ACC112 (cell line): ENCODE results near the gene CNMD.

Experiments used
- H2AFZ ChIP-seq: fragments of 200-600 bp; sonication (generic); one replicate; pipeline ENCODE4 v1.6.0; 2017; ENCODE audit warnings: antibody characterized with exemption, low read length; ENCODE audit not compliant: unreplicated experiment
- H3K27ac ChIP-seq: fragments of 200-600 bp; sonication (generic); 2 replicates; pipeline ENCODE4 v1.5.1; 2014; ENCODE audit warnings: low read depth, mild to moderate bottlenecking, antibody characterized with exemption, low read length, moderate library complexity
- H3K27me3 ChIP-seq: fragments of 200-600 bp; sonication (generic); 2 replicates; pipeline ENCODE4 v1.6.1; 2014; ENCODE audit warnings: mild to moderate bottlenecking, antibody characterized with exemption, low read length, moderate library complexity, mixed read lengths; ENCODE audit not compliant: insufficient read depth
- H3K36me3 ChIP-seq: fragments of 200-600 bp; sonication (generic); 2 replicates; pipeline ENCODE4 v1.6.1; 2016; ENCODE audit warnings: mild to moderate bottlenecking, antibody characterized with exemption, low read length, moderate library complexity, mixed read lengths; ENCODE audit not compliant: insufficient read depth
- H3K4me1 ChIP-seq: fragments of 200-600 bp; sonication (generic); one replicate; pipeline ENCODE4 v1.6.1; 2016; ENCODE audit warnings: low read length, mixed read lengths; ENCODE audit not compliant: insufficient read depth, unreplicated experiment, control insufficient read depth
- H3K4me3 ChIP-seq: fragments of 200-600 bp; sonication (generic); 2 replicates; pipeline ENCODE4 v1.5.1; 2014; ENCODE audit warnings: mild to moderate bottlenecking, low read depth, low read length
- H3K79me2 ChIP-seq: fragments of 200-600 bp; sonication (generic); one replicate; pipeline ENCODE4 v1.6.0; 2016; ENCODE audit warnings: low read length; ENCODE audit not compliant: control insufficient read depth, unreplicated experiment, insufficient read depth

Gene CNMD

GRCh38 chr13:52739468-52740071 is at the start of gene CNMD:
TSS of gene CNMD (minus strand) at chr13:52739820. CDS start at chr13:52739701, 119 bp downstream.
- peaks cover 75% of the 10 kb centered on the region for H3K27me3 ChIP-seq
- H3K27ac ChIP-seq, result no peak within 1 kb of the TSS
- H3K4me3 ChIP-seq, result peak within 1 kb of the TSS; percentile 46; the same call in 1 of the 2 replicates
- no peaks in the 10 kb centered on the region for H3K79me2 ChIP-seq
- H3K36me3 ChIP-seq, result no peaks in the 10 kb centered on the region
- no peaks in the 10 kb centered on the region for H3K4me1 ChIP-seq
- no peak within 1 kb of the TSS for H2AFZ ChIP-seq

GRCh38 chr13:52788011-52788410 is 48.4 kb upstream of the CNMD start:
- H3K79me2 ChIP-seq, result no peaks in the 10 kb centered on the region
- H3K27ac ChIP-seq, result no peak overlapping the region
- peaks cover 15% of the 10 kb centered on the region for H3K27me3 ChIP-seq
- H2AFZ ChIP-seq, result no peak overlapping the region
- H3K36me3 ChIP-seq, result no peaks in the 10 kb centered on the region
- H3K4me1 ChIP-seq, result no peaks in the 10 kb centered on the region
- H3K4me3 ChIP-seq, result no peak overlapping the region

DNA sequence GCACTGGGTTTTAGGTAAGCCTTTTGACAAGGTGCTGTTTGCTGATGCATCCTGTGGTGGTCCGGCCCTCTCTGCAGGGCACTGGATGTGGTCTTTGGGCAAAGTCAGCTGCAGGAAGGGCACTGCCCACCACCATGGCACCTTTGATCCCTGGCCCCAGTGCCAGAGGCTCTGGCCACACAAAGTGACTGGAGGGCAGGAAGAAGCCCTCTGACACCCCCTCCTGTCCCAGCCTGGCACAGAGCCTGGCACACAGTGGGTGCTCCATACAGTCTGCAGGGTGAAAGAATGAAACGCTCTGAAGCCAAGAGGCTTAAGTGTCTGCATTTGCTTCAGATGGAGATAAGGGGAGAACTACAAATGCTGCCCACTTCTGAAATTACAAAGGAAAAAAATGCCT is 47.6 kb upstream of the CNMD start:
- Histone ChIP-seq H3K79me2 (no peaks in the 10 kb centered on the region), H3K4me1 (no peaks in the 10 kb centered on the region), H2AFZ (no peak overlapping the region)

GRCh38 chr13:52786766-52787165 is 47.1 kb upstream of the CNMD start:
- Histone ChIP-seq H3K27ac (no peak overlapping the region), H3K4me1 (no peaks in the 10 kb centered on the region), H3K27me3 (peaks cover 15% of the 10 kb centered on the region), H3K4me3 (no peak overlapping the region), H2AFZ (no peak overlapping the region), H3K79me2 (no peaks in the 10 kb centered on the region), H3K36me3 (no peaks in the 10 kb centered on the region)

More for the DNA sequence above, 47.6 kb upstream of the CNMD start:
- H3K27ac ChIP-seq, result no peak overlapping the region
- H3K27me3 ChIP-seq, result peaks cover 15% of the 10 kb centered on the region
- no peaks in the 10 kb centered on the region for H3K36me3 ChIP-seq
- no peak overlapping the region for H3K4me3 ChIP-seq

DNA sequence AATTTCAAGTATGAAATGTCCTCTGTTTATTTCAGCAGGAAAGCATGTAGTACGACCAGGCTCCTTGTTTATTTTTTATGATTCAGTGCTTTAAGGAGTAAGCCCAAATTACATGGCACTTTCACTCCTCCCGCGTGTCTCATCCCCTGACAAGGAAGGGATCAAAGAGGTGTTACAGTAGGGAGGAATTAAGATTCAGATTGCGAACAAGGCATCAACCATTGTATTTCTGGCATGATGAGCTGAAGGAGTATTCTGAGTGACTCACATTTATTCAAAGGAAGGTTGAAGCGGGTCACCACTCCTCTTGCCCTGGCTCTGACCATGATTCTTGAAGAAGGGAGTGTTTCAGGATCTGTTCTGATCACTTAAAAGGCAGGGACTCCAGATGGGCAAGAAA is 46.1 kb upstream of the CNMD start:
- H3K4me3 ChIP-seq, result no peak overlapping the region
- no peaks in the 10 kb centered on the region for H3K79me2 ChIP-seq
- H3K36me3 ChIP-seq, result no peaks in the 10 kb centered on the region
- H3K4me1 ChIP-seq, result no peaks in the 10 kb centered on the region
- peaks cover 19% of the 10 kb centered on the region for H3K27me3 ChIP-seq
- H3K27ac ChIP-seq, result no peak overlapping the region
- H2AFZ ChIP-seq, result no peak overlapping the region

DNA sequence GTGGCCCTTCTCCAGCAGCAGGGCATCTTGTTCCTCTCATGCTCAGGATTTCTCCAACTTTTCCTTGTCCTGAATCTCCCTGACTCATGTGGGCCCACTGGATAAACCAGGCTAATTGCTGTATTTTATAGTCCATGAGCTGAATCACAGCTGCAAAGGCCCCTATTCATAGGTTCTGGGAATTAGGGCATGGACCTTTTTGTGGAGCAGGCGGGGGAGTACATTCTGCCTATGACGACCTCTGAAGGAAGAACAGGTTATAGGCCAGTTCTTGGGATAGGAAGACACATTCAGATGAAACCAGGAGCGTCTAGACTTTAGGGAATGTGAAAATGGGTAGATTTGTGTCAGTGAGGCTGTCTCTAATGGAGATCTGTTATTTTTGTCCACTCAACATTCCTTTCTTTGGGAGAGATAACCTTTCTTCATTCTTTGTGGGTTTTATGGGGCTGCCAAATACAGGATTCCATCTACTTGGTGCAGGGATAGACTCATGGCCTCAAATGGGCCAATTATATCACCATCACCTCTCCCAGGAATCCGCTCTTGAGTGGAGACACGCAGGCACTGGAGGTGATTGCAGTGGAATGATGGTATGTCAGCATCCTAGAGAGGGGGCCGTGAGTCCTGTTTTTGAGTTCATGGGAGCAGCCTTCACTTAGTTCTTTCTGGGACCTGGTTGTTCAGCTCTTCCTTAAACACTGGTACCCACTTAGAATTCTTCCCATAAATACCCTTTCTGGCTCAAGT is 45.1 kb upstream of the CNMD start:
- Histone ChIP-seq H3K27ac (no peak overlapping the region), H3K4me1 (no peaks in the 10 kb centered on the region), H3K79me2 (no peaks in the 10 kb centered on the region), H3K4me3 (no peak overlapping the region), H3K36me3 (no peaks in the 10 kb centered on the region), H3K27me3 (peaks cover 28% of the 10 kb centered on the region), H2AFZ (no peak overlapping the region)

DNA sequence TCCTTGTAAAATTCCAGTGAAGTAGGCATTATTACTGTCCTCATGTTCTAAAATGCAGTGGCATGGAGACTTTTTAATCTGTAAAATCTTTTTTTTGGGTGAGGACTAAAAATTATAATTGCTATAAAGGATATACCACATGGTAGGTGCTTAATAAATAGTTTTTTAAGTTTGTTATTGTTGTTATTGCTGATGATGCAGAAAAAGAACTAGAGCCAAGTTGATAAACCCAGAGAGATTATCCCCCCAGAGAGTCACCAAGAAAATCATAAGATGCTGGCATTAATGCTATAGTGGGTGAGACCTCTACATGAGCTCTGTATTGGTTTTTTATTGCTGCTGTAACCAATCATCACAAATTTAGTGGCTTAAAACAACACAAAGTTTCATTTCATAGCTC is 44.3 kb upstream of the CNMD start:
- Histone ChIP-seq H3K27ac (no peak overlapping the region), H3K79me2 (no peaks in the 10 kb centered on the region), H3K36me3 (no peaks in the 10 kb centered on the region), H2AFZ (no peak overlapping the region), H3K4me3 (no peak overlapping the region), H3K27me3 (peaks cover 31% of the 10 kb centered on the region), H3K4me1 (no peaks in the 10 kb centered on the region)

GRCh38 chr13:52782471-52783448 is 43.1 kb upstream of the CNMD start:
- Histone ChIP-seq H3K27ac (no peak overlapping the region), H3K4me3 (no peak overlapping the region), H3K4me1 (no peaks in the 10 kb centered on the region), H2AFZ (no peak overlapping the region), H3K79me2 (no peaks in the 10 kb centered on the region), H3K36me3 (no peaks in the 10 kb centered on the region), H3K27me3 (peaks cover 31% of the 10 kb centered on the region)

- H3K36me3 ChIP-seq, result no peaks in the 10 kb centered on the region
- H3K79me2 ChIP-seq, result no peaks in the 10 kb centered on the region
- peaks cover 38% of the 10 kb centered on the region for H3K27me3 ChIP-seq
- no peaks in the 10 kb centered on the region for H3K4me1 ChIP-seq
- H3K27ac ChIP-seq, result no peak overlapping the region
- no peak overlapping the region for H2AFZ ChIP-seq
- no peak overlapping the region for H3K4me3 ChIP-seq
Measured at GRCh38 chr13:52780611-52781010, 41.0 kb upstream of the CNMD start.

DNA sequence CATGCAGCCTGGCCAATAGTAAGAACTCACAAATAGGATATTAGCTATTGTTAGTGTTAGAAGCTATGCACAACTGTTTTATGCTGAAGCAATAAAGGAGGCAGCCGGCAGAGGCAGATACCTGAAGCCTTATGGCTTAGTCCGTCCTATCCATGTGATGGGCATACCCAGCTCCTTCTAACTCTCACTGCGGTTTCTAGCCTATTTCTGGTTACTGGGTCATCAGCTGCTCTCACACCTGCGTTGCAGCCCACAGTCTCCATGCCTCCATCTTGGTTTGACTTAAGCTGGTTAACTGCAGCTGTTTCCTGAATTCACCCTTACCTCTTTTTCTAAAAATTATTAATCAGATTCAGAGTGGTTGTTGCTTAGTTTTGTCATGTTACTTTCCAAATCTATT is 40.5 kb upstream of the CNMD start:
- no peak overlapping the region for H3K4me3 ChIP-seq

More for the DNA sequence above, 40.5 kb upstream of the CNMD start:
- H3K36me3 ChIP-seq, result no peaks in the 10 kb centered on the region
- no peaks in the 10 kb centered on the region for H3K4me1 ChIP-seq
- no peak overlapping the region for H2AFZ ChIP-seq
- H3K27ac ChIP-seq, result no peak overlapping the region
- peaks cover 36% of the 10 kb centered on the region for H3K27me3 ChIP-seq
- H3K79me2 ChIP-seq, result no peaks in the 10 kb centered on the region
